SK-N-SH treated with all-trans-retinoic acid at 6 μM for 48 hours (cell line): ENCODE results near the gene GAL.

Experiments used
- ESRRG ChIP-seq: fragments of 250-450 bp; sonication (Bioruptor Pico); IDR thresholded peaks from 2 replicates; pipeline ENCODE4 v1.6.1; 2021; ENCODE audit warnings: mild to moderate bottlenecking
- ZC3H10 ChIP-seq: fragments of 250-450 bp; sonication (Bioruptor Pico); IDR thresholded peaks from 2 replicates; pipeline ENCODE4 v1.5.1; 2021; ENCODE audit warnings: mild to moderate bottlenecking, moderate library complexity
- ZFP3 ChIP-seq: fragments of 250-450 bp; sonication (Bioruptor Pico); IDR thresholded peaks from 2 replicates; pipeline ENCODE4 v1.5.0; 2020; ENCODE audit warnings: mild to moderate bottlenecking, moderate library complexity
- TF ChIP-seq, protein P1 (sequence below): fragments of 250-450 bp; sonication (Bioruptor Pico); IDR thresholded peaks from 2 replicates; pipeline ENCODE4 v1.8.0; 2020; ENCODE audit warnings: mild to moderate bottlenecking, moderate library complexity, borderline replicate concordance

DNA sequence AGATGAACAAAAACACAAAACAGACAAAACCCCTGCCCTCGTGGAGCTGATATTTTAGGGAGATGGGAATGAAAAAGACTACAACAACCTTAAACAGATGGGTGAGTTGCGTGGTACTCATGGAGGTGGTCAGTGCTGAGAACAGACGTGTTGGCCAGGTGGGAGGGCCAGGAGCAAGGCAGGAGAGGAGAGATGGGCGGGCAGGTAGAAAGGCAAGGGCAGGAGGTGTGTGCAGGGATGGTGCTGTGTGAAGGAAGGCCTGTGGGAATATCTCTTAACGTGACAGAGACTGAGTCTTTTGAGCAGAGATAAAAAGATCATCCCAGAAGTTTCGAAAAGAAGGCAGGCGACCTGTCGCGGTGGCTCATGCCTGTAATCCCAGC lies 7.0 kb downstream of the GAL start:
- TF ChIP-seq ZFP3 (no peak), ESRRG (CRISPR knock-in tag) (no peak), ZC3H10 (CRISPR knock-in tag) (no peak)
- TF ChIP-seq, protein P1, sequence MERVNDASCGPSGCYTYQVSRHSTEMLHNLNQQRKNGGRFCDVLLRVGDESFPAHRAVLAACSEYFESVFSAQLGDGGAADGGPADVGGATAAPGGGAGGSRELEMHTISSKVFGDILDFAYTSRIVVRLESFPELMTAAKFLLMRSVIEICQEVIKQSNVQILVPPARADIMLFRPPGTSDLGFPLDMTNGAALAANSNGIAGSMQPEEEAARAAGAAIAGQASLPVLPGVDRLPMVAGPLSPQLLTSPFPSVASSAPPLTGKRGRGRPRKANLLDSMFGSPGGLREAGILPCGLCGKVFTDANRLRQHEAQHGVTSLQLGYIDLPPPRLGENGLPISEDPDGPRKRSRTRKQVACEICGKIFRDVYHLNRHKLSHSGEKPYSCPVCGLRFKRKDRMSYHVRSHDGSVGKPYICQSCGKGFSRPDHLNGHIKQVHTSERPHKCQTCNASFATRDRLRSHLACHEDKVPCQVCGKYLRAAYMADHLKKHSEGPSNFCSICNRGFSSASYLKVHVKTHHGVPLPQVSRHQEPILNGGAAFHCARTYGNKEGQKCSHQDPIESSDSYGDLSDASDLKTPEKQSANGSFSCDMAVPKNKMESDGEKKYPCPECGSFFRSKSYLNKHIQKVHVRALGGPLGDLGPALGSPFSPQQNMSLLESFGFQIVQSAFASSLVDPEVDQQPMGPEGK (CRISPR knock-in tag), result no peak
